HepG2 (cell line): ENCODE data around the gene R3HDM4. TPM values are rescaled to one million over a fixed set of nuclear protein-coding genes. Genes with fewer than 3 reads are reported as not detected.

Experiments used
- ATRX ChIP-seq: sonication (generic); formaldehyde crosslinking; IDR thresholded peaks from 2 replicates; pipeline ENCODE4 v1.4.0; 2020; ENCODE audit warnings: missing genetic modification reagents, borderline replicate concordance
- CBX1 ChIP-seq: IDR thresholded peaks from one replicate; pipeline ENCODE4 v1.6.1; 2016; ENCODE audit warnings: antibody characterized with exemption, low read depth
- HNF4G ChIP-seq, 2 experiments: sonication (generic) in 1 of 2; formaldehyde crosslinking in 1 of 2; IDR thresholded peaks; 2 replicates each; pipeline versions ENCODE4 v1.4.0 to v1.6.1; 2011 to 2020; ENCODE audit warnings: borderline replicate concordance in 2 of 2, low read depth in 2 of 2, mild to moderate bottlenecking in 2 of 2, low read length in 1 of 2, missing genetic modification reagents in 1 of 2, moderate library complexity in 1 of 2
- KAT2B ChIP-seq: fragments of 150-350 bp; IDR thresholded peaks from 2 replicates; pipeline ENCODE4 v1.6.1; 2014; ENCODE audit warnings: low read depth, low read length, borderline replicate concordance
- KDM2A ChIP-seq: sonication (generic); formaldehyde crosslinking; IDR thresholded peaks from 2 replicates; pipeline ENCODE4 v1.4.0; 2020; ENCODE audit warnings: low read depth, missing genetic modification reagents, borderline replicate concordance
- NCOR1 ChIP-seq: fragments of 200-600 bp; sonication (generic); IDR thresholded peaks from 2 replicates; pipeline ENCODE4 v1.7.0; 2017; ENCODE audit warnings: antibody characterized with exemption, low read length, borderline replicate concordance
- ZFP62 ChIP-seq: sonication (generic); formaldehyde crosslinking; IDR thresholded peaks from 2 replicates; pipeline ENCODE4 v1.4.0; 2020; ENCODE audit warnings: missing genetic modification reagents
- ZNF235 ChIP-seq: sonication (generic); formaldehyde crosslinking; IDR thresholded peaks from 2 replicates; pipeline ENCODE4 v1.8.1; 2023; ENCODE audit warnings: mild to moderate bottlenecking, missing genetic modification reagents, borderline replicate concordance
- ZNF510 ChIP-seq: sonication (generic); formaldehyde crosslinking; IDR thresholded peaks from 2 replicates; pipeline ENCODE4 v1.4.0; 2020; ENCODE audit warnings: low read depth, mild to moderate bottlenecking, missing genetic modification reagents
- ZNF790 ChIP-seq: sonication (generic); formaldehyde crosslinking; IDR thresholded peaks from 2 replicates; pipeline ENCODE4 v1.8.0; 2022; ENCODE audit warnings: missing genetic modification reagents, mild to moderate bottlenecking, borderline replicate concordance
- ZSCAN12 ChIP-seq: sonication (generic); formaldehyde crosslinking; IDR thresholded peaks from 2 replicates; pipeline ENCODE4 v1.9.0; 2021; ENCODE audit warnings: mild to moderate bottlenecking, missing genetic modification reagents
- ZSCAN25 ChIP-seq: sonication (generic); formaldehyde crosslinking; IDR thresholded peaks from 2 replicates; pipeline ENCODE4 v1.8.0; 2022; ENCODE audit warnings: mild to moderate bottlenecking, missing genetic modification reagents
- polyA plus RNA-seq, 8 experiments: library from polyadenylated mRNA; depleted of rRNA in 3 of 8; stranded (reverse) in 7 of 8; unstranded in 1 of 8; fragments of >200 nt; fragmentation: Illumina TruSeq in 4 of 8; extraction: Trizol in 4 of 8; gene quantifications; 2 replicates each; pipeline versions ENCODE4 v1.2.1 to v1.2.3, GENCODE V29; 2011 to 2016; ENCODE audit warnings: low read depth in 4 of 8, missing spikeins in 1 of 8, mixed read lengths in 1 of 8; ENCODE audit not compliant: insufficient read depth in 1 of 8
- total RNA-seq, 5 experiments: library from RNA; depleted of rRNA; stranded (reverse); fragments of >200 nt; fragmentation: Illumina TruSeq; extraction: Trizol; gene quantifications; 2 replicates each; pipeline ENCODE4 v1.2.3, GENCODE V29; 2016; ENCODE audit warnings: low read depth in 1 of 5
- TF ChIP-seq, protein P1 (sequence below): sonication (generic); formaldehyde crosslinking; IDR thresholded peaks from 2 replicates; pipeline ENCODE4 v1.5.1; 2020; ENCODE audit warnings: missing genetic modification reagents, mild to moderate bottlenecking, borderline replicate concordance
- TF ChIP-seq, protein P2 (sequence below): sonication (generic); formaldehyde crosslinking; IDR thresholded peaks from 2 replicates; pipeline ENCODE4 v1.4.0; 2020; ENCODE audit warnings: missing genetic modification reagents, mild to moderate bottlenecking, borderline replicate concordance
- TF ChIP-seq, protein P3 (sequence below): sonication (generic); formaldehyde crosslinking; IDR thresholded peaks from 2 replicates; pipeline ENCODE4 v1.8.1; 2023; ENCODE audit warnings: mild to moderate bottlenecking, missing genetic modification reagents, borderline replicate concordance
- TF ChIP-seq, protein P4 (sequence below): sonication (generic); formaldehyde crosslinking; conservative IDR thresholded peaks from 2 replicates; pipeline ENCODE4 v1.8.0; 2022; ENCODE audit warnings: low read depth, missing genetic modification reagents
- TF ChIP-seq, protein P5 (sequence below): IDR thresholded peaks from 2 replicates; pipeline ENCODE4 v1.6.1; 2018; ENCODE audit warnings: missing genetic modification reagents
- TF ChIP-seq, protein P6 (sequence below): sonication (generic); formaldehyde crosslinking; IDR thresholded peaks from 2 replicates; pipeline ENCODE4 v1.5.1; 2020; ENCODE audit warnings: missing genetic modification reagents, mild to moderate bottlenecking, borderline replicate concordance

Gene R3HDM4
- total and polyA plus RNA-seq, 2 of the 13 experiments (the other 11 are each of a cell fraction or from before 2014, with no cell fraction given): 26.2 to 26.9 TPM

DNA sequence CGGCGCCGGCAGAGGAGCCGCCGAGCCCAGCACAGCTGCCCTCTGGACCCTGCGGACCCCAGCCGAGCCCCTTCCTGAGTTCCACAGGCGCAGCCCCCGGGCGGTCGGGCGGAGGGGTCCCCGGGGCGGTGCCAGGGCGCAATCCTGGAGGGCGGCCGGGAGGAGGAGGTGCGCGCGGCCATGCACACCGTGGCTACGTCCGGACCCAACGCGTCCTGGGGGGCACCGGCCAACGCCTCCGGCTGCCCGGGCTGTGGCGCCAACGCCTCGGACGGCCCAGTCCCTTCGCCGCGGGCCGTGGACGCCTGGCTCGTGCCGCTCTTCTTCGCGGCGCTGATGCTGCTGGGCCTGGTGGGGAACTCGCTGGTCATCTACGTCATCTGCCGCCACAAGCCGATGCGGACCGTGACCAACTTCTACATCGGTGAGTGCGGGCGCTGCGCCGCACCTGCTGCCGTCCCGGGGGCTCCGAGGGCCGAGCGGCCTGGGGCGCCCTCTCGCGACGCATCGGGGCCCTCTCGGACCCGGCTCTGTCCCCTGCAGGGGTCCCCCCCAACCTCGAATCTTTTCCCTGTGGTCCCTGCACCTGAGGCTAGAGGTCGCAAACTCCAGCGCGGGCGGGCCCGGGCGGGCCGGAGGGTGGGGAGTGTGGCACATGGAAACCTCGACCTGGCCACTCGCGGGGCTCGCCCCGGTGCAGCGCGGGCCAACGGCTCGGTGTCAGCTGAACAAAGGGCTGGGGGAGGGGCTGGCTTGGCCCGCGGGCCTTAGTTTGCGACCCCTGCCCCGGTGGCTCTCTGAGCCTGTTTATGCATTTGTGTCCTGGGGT is 4.5 kb upstream of the R3HDM4 start, which contains the start of gene KISS1R (continued):
- TF ChIP-seq ZNF510 (CRISPR knock-in tag): no peak
- TF ChIP-seq, protein P1, sequence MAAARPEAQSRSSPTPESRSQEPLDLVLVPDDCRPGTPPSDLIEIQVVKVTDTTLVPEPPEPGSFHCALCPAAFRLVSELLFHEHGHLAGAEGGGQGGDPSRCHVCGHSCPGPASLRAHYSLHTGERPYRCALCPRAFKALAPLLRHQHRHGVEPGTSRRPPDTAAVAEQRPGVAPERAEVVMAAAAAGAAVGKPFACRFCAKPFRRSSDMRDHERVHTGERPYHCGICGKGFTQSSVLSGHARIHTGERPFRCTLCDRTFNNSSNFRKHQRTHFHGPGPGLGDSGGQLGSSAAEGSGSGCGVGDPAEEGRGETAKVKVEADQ (CRISPR knock-in tag): 0 out of 2 replicates have a peak, but pooled peaks have one; percentile 54
- no peak for TF ChIP-seq ZNF235 (CRISPR knock-in tag)
- TF ChIP-seq ZSCAN25: peak; percentile 87; the same call in 1 of the 2 replicates
- TF ChIP-seq, protein P2, sequence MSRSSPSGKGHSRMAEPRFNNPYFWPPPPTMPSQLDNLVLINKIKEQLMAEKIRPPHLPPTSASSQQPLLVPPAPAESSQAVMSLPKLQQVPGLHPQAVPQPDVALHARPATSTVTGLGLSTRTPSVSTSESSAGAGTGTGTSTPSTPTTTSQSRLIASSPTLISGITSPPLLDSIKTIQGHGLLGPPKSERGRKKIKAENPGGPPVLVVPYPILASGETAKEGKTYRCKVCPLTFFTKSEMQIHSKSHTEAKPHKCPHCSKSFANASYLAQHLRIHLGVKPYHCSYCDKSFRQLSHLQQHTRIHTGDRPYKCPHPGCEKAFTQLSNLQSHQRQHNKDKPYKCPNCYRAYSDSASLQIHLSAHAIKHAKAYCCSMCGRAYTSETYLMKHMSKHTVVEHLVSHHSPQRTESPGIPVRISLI: no peak
- no peak for TF ChIP-seq ZNF790 (CRISPR knock-in tag)
- TF ChIP-seq KAT2B: no peak
- no peak for TF ChIP-seq ZFP62
- peak; percentile 79 for TF ChIP-seq KDM2A (CRISPR knock-in tag)
- TF ChIP-seq, protein P3, sequence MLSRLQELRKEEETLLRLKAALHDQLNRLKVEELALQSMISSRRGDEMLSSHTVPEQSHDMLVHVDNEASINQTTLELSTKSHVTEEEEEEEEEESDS (CRISPR knock-in tag): peak; percentile 87; the same call in 1 of the 2 replicates
- no peak for TF ChIP-seq CBX1
- TF ChIP-seq, protein P4, sequence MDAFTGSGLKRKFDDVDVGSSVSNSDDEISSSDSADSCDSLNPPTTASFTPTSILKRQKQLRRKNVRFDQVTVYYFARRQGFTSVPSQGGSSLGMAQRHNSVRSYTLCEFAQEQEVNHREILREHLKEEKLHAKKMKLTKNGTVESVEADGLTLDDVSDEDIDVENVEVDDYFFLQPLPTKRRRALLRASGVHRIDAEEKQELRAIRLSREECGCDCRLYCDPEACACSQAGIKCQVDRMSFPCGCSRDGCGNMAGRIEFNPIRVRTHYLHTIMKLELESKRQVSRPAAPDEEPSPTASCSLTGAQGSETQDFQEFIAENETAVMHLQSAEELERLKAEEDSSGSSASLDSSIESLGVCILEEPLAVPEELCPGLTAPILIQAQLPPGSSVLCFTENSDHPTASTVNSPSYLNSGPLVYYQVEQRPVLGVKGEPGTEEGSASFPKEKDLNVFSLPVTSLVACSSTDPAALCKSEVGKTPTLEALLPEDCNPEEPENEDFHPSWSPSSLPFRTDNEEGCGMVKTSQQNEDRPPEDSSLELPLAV: no peak
- peak; percentile 28; the same call in 1 of the 2 replicates for TF ChIP-seq HNF4G (IDR thresholded peaks at IDR 0.05; ENCODE audit: borderline replicate concordance, low read depth, low read length)
- no peak; the same call in 1 of the 2 replicates for TF ChIP-seq HNF4G (CRISPR knock-in tag; IDR thresholded peaks at IDR 0.05; ENCODE audit: borderline replicate concordance, low read depth)
- no peak; the same call in 1 of the 2 replicates for TF ChIP-seq NCOR1
- TF ChIP-seq, protein P5, sequence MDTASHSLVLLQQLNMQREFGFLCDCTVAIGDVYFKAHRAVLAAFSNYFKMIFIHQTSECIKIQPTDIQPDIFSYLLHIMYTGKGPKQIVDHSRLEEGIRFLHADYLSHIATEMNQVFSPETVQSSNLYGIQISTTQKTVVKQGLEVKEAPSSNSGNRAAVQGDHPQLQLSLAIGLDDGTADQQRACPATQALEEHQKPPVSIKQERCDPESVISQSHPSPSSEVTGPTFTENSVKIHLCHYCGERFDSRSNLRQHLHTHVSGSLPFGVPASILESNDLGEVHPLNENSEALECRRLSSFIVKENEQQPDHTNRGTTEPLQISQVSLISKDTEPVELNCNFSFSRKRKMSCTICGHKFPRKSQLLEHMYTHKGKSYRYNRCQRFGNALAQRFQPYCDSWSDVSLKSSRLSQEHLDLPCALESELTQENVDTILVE (CRISPR knock-in tag): no peak
- peak; percentile 28; the same call in 1 of the 2 replicates for TF ChIP-seq ZSCAN12
- TF ChIP-seq ATRX (CRISPR knock-in tag): no peak
- TF ChIP-seq, protein P6, sequence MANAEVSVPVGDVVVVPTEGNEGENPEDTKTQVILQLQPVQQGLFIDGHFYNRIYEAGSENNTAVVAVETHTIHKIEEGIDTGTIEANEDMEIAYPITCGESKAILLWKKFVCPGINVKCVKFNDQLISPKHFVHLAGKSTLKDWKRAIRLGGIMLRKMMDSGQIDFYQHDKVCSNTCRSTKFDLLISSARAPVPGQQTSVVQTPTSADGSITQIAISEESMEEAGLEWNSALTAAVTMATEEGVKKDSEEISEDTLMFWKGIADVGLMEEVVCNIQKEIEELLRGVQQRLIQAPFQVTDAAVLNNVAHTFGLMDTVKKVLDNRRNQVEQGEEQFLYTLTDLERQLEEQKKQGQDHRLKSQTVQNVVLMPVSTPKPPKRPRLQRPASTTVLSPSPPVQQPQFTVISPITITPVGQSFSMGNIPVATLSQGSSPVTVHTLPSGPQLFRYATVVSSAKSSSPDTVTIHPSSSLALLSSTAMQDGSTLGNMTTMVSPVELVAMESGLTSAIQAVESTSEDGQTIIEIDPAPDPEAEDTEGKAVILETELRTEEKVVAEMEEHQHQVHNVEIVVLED (CRISPR knock-in tag): no peak; the same call in 1 of the 2 replicates
